Ascending aorta (tissue), 2 donors: ENCODE data around the gene COL2A1. TPM values are rescaled to one million over a fixed set of nuclear protein-coding genes. Genes with fewer than 3 reads are reported as not detected.

Source experiments
- DNase-seq, 2 donors: peaks; one replicate each; pipeline ENCODE4 v3.0.0-alpha.2; 2019; ENCODE audit warnings: low spot score in 2 of 2
- H3K27ac ChIP-seq, 2 donors: fragments of 200-600 bp; sonication (generic); one replicate each; pipeline ENCODE4 v1.5.1; 2016 to 2017; ENCODE audit warnings: mild to moderate bottlenecking in 1 of 2
- H3K27me3 ChIP-seq: fragments of 200-600 bp; sonication (generic); one replicate; pipeline ENCODE4 v1.5.1; 2017
- H3K36me3 ChIP-seq, 2 donors: fragments of 200-600 bp; sonication (generic); one replicate each; pipeline ENCODE4 v1.5.1; 2016
- H3K4me1 ChIP-seq, 2 donors: fragments of 200-600 bp; sonication (generic); one replicate each; pipeline ENCODE4 v1.5.1; 2016 to 2017; ENCODE audit warnings: mild to moderate bottlenecking in 1 of 2
- H3K4me3 ChIP-seq, 2 donors: fragments of 200-600 bp; sonication (generic); one replicate each; pipeline ENCODE4 v1.5.1; 2016 to 2017; ENCODE audit warnings: mild to moderate bottlenecking in 1 of 2
- H3K9me3 ChIP-seq, 2 donors: fragments of 200-600 bp; sonication (generic); one replicate each; pipeline ENCODE4 v1.5.1; 2016
- intact Hi-C: fragments of 100-400 bp; cut with DNase I; formaldehyde crosslinking; loops from one replicate; pipeline ENCODE4 v1.15.1; 2023
- total RNA-seq: library from RNA; depleted of rRNA; stranded (reverse); fragments of >200 nt; gene quantifications from one replicate; pipeline ENCODE4 v1.1.0, GENCODE V29; 2016
- TF ChIP-seq, protein P1 (sequence below), 3 experiments: fragments of 200-600 bp in 2 of 3; fragments of 450-650 bp in 1 of 3; sonication (generic) in 2 of 3; IDR thresholded peaks; one replicate each; pipeline ENCODE4 v1.5.1; 2016 to 2019; ENCODE audit warnings: antibody characterized with exemption in 3 of 3, mild to moderate bottlenecking in 1 of 3, moderate library complexity in 1 of 3

COL2A1 gene
- total RNA-seq, 1 donor from 2014 or later = not detected

- H3K9me3 ChIP-seq = no peaks in the 10 kb centered on the region
- no peak overlapping the region for H3K4me3 ChIP-seq
- peak in 1 of 2 donors; percentile 61 for DNase-seq
- no peak overlapping the region for H3K27ac ChIP-seq
- H3K4me1 ChIP-seq = peaks cover 0 to 4% of the 10 kb centered on the region in 2 donors
- H3K36me3 ChIP-seq = no peaks in the 10 kb centered on the region
- H3K27me3 ChIP-seq = no peaks in the 10 kb centered on the region
- intact Hi-C loops = loop anchor here (5.0 kb wide), 2 partner anchors 74 to 229 kb away; no protein-coding TSS in a partner anchor
- TF ChIP-seq, protein P1, sequence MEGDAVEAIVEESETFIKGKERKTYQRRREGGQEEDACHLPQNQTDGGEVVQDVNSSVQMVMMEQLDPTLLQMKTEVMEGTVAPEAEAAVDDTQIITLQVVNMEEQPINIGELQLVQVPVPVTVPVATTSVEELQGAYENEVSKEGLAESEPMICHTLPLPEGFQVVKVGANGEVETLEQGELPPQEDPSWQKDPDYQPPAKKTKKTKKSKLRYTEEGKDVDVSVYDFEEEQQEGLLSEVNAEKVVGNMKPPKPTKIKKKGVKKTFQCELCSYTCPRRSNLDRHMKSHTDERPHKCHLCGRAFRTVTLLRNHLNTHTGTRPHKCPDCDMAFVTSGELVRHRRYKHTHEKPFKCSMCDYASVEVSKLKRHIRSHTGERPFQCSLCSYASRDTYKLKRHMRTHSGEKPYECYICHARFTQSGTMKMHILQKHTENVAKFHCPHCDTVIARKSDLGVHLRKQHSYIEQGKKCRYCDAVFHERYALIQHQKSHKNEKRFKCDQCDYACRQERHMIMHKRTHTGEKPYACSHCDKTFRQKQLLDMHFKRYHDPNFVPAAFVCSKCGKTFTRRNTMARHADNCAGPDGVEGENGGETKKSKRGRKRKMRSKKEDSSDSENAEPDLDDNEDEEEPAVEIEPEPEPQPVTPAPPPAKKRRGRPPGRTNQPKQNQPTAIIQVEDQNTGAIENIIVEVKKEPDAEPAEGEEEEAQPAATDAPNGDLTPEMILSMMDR (IDR thresholded peaks at IDR 0.05) = no peak
Measured at GRCh38 chr12:47946413-47947323, 57.6 kb downstream of the COL2A1 start.

DNA sequence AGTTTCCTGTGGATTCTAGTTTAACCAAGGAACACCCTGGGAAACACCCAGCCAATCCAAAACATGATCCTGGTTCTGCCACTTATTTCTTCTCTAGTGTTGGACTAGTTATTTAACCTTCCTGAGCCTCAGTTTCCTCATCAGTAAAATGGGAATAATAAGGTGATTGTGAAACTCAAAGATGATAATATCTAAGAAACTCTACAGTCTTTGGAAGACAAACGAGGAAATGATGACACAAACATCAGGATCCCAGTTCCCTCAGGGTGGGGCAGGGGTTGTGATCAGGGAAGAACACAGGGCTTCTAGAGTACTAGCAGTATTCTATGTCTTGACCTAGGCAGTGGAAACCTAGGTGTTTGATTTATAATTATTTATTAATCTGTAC is 58.9 kb downstream of the COL2A1 start:
- intact Hi-C loops = loop anchor here (5.0 kb wide), 2 partner anchors 73 to 228 kb away; no protein-coding TSS in a partner anchor
- no peaks in the 10 kb centered on the region for H3K36me3 ChIP-seq
- no peak overlapping the region for H3K27ac ChIP-seq
- H3K9me3 ChIP-seq = no peaks in the 10 kb centered on the region
- TF ChIP-seq, protein P1 (IDR thresholded peaks at IDR 0.05) = no peak
- H3K4me1 ChIP-seq = peaks cover 0 to 4% of the 10 kb centered on the region in 2 donors
- no peak for DNase-seq
- no peak overlapping the region for H3K4me3 ChIP-seq
- no peaks in the 10 kb centered on the region for H3K27me3 ChIP-seq

DNA sequence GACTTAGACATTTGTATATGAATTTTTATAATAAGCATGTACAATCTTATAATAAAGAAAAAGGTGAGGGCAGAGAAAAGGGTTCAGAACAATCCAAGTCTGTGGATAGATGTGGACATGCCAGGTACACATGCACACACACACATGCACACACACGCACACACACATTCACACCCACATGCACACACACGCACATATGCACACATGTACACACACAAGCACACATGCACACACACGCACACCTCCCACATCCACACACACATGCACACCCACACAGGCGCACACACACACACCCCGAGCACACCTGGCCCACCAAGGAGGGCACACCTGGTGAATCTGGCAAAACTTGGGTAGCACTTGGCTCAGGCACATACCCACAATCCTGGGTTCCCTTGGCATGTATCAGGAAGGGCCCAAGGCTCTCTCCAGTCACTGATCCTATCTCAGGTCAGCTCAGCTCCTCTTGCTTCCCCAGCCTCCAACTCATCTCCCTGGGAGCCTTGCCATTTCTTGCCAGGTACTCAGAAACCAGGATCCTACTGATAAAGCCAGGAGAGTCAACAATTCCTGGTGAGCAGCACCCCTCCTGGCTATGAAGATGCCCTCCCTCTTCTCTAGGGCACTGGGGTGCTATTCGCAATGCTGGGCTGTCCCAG is 59.5 kb downstream of the COL2A1 start:
- Histone ChIP-seq H3K27me3 (no peaks in the 10 kb centered on the region), H3K36me3 (no peaks in the 10 kb centered on the region), H3K4me3 (no peak overlapping the region), H3K9me3 (no peaks in the 10 kb centered on the region), H3K27ac (no peak overlapping the region), H3K4me1 (peaks cover 0 to 4% of the 10 kb centered on the region in 2 donors)
- TF ChIP-seq, protein P1 (IDR thresholded peaks at IDR 0.05) = no peak
- intact Hi-C loops = loop anchor here (5.0 kb wide), 2 partner anchors 73 to 228 kb away; no protein-coding TSS in a partner anchor
- DNase-seq = peak in 1 of 2 donors; percentile 58

- intact Hi-C loops = no loop called here
- H3K27ac ChIP-seq = no peak overlapping the region
- peak in 1 of 2 donors; percentile 60 for DNase-seq
- H3K36me3 ChIP-seq = no peaks in the 10 kb centered on the region
- TF ChIP-seq, protein P1 (IDR thresholded peaks at IDR 0.05) = no peak
- peaks cover 0 to 4% of the 10 kb centered on the region in 2 donors for H3K4me1 ChIP-seq
- H3K9me3 ChIP-seq = no peaks in the 10 kb centered on the region
- no peaks in the 10 kb centered on the region for H3K27me3 ChIP-seq
- no peak overlapping the region for H3K4me3 ChIP-seq
Measured at GRCh38 chr12:47943623-47944340, 60.5 kb downstream of the COL2A1 start.

DNA sequence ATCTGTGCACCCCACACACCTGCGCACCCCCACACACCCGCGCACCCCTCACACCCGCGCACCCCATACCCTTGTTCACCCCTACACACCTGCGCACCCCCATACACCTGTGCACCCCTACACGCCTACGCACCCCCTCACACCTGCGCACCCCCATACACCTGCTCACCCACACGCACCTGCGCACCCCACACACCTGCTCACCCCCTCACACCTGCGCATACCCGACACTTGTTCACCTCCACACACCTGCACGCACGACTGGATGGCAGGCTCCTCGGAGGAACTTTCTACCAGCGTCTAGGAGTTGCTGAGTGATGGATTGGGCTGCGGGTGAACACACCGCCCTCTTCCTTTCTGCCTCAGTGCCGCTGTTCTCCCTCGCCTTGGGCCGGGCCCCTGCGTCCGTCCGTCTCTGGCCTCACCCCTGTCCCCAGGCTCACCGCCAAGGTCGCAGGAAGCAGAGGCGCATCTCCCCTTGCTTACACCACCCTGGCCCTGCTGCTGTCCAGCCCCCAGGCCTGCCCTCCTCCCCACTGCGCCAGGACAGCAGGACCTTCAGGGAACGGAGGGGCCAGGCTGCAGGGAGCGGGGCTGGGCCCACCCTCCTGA is 61.6 kb downstream of the COL2A1 start:
- Histone ChIP-seq H3K27ac (no peak overlapping the region), H3K9me3 (no peaks in the 10 kb centered on the region), H3K36me3 (no peaks in the 10 kb centered on the region), H3K27me3 (no peaks in the 10 kb centered on the region), H3K4me3 (no peak overlapping the region), H3K4me1 (peaks cover 0 to 4% of the 10 kb centered on the region in 2 donors)
- DNase-seq = peak in 1 of 2 donors; percentile 45
- intact Hi-C loops = no loop called here
- TF ChIP-seq, protein P1 (IDR thresholded peaks at IDR 0.05) = no peak
